Body of pancreas (tissue), 4 donors: ENCODE measurements around the gene OR5AK2.

ENCODE experiments used
- POLR2A ChIP-seq, 3 donors: fragments of 450-650 bp; IDR thresholded peaks; one replicate each; pipeline ENCODE4 v1.6.1; 2016; ENCODE audit warnings: antibody characterized with exemption in 3 of 3, mild to moderate bottlenecking in 2 of 3
- TF ChIP-seq, protein P1 (sequence below), 7 experiments: fragments of 450-650 bp in 4 of 7; fragments of 200-600 bp in 3 of 7; sonication (generic) in 3 of 7; IDR thresholded peaks; one replicate each; pipeline ENCODE4 v1.5.1; 2016 to 2019; ENCODE audit warnings: antibody characterized with exemption in 7 of 7

DNA sequence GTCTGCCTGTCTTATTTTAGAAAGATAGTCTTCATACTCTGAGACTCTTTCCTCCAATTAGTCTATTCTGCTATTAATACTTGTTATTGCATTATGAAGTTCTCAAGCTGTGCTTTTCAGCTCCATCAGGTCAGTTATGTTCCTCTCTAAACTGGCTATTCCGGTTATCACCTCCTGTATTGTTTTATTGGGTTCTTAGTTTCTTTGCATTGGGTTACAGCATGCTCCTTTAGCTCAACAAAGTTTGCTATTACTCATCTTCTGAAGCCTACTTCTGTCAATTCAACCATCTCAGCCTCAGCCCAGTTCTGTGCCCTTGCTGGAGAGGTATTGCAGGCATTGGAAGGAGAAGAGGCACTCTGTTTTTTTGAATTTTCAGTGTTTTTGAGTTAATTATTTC lies 21.0 kb upstream of the OR5AK2 start:
- TF ChIP-seq, protein P1, sequence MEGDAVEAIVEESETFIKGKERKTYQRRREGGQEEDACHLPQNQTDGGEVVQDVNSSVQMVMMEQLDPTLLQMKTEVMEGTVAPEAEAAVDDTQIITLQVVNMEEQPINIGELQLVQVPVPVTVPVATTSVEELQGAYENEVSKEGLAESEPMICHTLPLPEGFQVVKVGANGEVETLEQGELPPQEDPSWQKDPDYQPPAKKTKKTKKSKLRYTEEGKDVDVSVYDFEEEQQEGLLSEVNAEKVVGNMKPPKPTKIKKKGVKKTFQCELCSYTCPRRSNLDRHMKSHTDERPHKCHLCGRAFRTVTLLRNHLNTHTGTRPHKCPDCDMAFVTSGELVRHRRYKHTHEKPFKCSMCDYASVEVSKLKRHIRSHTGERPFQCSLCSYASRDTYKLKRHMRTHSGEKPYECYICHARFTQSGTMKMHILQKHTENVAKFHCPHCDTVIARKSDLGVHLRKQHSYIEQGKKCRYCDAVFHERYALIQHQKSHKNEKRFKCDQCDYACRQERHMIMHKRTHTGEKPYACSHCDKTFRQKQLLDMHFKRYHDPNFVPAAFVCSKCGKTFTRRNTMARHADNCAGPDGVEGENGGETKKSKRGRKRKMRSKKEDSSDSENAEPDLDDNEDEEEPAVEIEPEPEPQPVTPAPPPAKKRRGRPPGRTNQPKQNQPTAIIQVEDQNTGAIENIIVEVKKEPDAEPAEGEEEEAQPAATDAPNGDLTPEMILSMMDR (IDR thresholded peaks at IDR 0.05), result no peak
- no peak for TF ChIP-seq POLR2A (IDR thresholded peaks at IDR 0.05)
